GM21717 (cell line): ENCODE data around the gene PSMC2.

Source experiments
- ATAC-seq: cut with Tn5 transposase; IDR thresholded peaks from one replicate; pipeline ENCODE4 v1.9.1; 2021; ENCODE audit warnings: mild to moderate bottlenecking, moderate library complexity; ENCODE audit not compliant: unreplicated experiment

The PSMC2 gene

DNA sequence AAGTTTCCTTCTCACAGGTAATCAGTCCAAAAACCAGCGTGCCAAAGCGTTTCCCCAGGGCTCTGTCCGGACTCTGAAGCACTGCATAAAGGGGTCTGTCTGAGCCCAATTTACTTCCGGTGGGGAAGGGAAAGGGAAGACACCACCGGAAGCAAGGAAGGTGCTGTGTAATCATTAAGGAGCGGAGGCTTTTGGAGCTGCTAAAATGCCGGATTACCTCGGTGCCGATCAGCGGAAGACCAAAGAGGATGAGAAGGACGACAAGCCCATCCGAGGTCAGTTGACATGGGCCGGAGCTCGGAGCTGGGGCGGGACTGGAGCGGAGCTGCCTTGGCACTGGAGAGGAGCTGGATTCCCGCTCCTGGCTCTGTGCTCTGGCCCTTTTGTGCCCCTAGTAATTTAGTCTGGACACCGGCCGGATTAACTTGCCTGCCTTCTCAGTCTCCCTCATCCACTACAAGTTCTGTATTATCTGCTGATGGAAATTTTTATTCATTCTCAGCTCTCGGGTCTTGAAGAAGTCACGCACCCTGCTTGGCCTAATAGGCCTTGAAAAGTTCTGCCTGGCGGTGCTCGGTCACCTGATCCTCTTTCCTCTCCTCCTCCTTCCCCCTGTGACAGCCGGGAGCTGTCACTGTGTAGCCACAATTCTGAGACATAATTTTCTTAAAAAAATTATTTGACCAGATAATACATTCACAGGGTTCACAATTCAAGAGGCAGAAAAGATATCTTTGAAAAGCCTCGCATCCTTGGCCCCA, at the start of gene PSMC2:
TSS of gene PSMC2 (plus strand) at position 137 of the 761 bp plus-strand sequence. CDS start at position 206, 69 bp downstream.
- ATAC-seq: peak; percentile 73

DNA sequence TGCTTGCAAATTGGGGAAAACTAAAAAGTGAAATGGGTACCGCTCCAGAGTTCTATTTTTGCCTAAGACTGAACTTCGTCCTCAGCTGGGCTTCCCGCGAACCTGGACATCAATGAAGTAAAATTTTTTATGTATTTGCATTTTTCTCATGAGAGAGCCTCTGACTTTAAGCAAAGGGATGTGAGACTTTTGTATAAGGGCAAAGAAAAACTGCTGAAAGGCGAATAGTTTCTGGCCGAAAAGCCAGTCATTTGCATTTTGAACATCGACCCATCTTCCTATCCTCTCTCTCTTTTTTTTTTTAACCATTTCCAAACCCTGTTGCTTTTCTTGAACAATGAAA, 49.6 kb upstream of the PSMC2 start:
- peak; percentile 11 for ATAC-seq

DNA sequence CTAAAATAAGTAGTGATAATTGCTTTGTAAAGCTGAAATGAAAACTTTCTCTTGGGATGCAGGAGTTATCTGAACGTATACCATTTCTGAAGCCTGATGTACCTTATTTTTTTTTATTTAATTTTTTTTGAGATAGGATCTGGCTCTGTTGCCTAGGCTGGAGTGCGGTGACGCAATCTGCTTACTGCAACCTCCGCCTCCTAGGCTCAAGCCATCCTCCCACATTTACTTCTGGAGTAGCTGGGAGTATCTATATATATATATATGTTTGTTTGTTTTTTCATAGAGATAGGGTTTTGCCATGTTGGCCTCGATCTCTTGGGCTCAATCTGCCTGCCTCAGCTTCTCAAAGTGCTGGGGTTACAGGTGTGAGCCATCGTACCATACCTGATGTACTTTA, 47.8 kb upstream of the PSMC2 start:
- ATAC-seq: no peak

DNA sequence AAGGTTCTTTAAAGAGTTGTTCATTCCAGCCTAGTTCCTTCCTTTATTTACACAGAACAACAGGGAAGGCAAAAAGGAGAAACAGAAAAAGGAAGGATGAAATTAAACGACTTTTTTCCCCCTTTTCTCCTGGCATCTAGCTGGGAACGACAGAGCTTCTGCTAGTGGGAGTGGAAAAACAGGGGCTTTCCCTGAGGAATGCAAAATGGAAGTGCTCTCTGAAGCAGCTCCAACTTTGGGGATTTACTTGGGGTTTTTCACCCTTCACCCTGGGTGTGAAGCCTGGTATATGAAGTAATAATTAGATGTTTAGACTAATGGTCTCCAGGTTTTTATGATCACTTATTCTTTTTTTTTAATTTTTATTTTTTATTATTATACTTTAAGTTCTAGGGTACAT, 46.0 kb upstream of the PSMC2 start:
- ATAC-seq: no peak

DNA sequence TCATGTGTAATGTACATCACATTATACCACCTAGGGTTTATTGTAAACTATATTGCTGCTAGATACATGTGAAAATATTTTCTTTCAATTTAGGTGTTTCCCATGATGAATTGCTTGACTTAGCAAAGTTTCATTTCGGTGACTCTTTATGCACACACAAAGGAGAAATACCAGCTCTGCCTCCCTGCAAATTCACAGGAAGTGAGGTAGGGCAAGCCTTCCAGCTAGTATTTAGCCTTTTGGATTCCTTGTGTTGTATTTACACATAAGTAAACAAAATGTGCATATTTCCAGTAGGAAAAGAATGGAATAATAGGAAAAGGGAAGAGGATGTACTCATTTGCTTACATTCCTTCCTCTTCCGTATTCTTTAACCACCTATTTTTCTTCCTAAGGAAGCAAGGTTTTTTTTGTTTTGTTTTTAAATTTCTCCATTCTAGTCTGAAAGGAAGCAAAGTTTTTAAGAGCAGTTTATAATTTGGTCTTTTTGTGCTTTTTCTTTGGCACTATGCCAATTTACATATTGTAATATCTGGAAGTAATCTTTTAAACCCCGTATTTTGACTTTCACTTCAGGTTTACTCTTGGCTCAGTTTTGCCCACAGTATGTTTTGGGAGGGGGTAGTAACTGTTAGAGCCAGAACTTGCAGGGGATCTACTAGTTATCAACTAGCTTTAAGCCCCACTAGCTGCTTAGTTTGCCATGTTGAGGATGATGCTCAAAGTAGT, 39.8 kb upstream of the PSMC2 start:
- ATAC-seq: no peak

DNA sequence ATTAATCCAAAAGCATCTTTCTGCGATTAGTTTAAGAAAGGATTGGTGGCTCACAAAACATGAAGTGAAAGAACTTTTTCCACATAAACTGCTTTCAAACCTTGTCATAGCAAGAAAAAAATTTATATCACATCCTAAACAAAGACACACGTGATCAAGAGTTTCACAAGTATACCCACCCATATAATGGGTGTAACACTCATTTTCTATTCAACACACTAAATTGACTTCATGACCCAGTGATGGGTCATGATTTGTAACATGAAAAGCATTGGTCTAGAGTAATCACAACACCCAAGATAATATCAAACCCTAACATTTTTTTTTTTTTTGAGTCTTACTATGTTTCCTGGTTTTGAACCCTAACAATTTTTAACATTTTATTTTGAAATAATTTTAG, 32.6 kb upstream of the PSMC2 start:
- no peak for ATAC-seq

DNA sequence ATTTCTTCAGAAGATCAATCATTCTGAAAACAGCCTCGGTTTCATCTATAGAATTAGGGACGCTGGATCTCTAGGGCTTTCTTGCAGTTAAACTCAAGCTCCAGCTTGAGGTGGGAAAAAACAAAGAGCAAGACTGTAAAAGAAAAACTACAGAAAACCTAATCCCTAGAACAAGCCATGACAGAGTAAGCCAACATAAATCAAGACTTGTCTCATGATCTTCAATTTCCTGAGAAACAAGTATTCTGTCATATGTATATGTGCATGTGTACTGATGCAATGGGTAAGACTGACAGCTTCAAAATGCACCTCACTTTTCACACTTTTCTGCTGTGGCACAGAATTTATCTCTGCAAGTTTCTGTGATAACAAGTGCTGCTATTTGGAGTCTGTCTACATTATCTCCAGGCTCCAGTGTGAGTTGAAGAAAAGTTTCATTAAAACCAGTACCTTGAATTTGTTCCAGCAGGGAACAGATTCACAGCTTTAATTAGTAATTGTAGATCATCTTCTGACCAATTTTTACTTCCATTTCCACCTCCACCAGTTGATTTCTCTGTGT, 31.0 kb upstream of the PSMC2 start:
- ATAC-seq: no peak

DNA sequence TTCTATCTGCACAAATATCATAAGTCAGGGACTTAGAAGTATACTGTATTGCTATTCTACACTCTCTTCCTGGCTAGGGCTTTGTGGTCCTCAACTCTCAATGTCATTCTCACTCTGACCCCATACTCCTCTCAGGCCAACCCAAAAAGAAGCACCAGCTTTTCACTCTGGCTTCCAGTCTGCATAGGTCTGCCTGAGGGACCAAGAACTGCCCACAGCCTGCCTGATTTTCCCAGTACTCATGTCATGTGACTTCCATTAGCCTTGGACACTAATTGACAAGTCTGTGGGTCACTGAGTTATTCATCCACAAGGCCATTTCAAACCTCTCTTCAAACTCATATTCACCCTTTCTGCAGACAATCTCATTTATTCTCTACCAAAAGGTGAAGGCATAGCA, 30.4 kb upstream of the PSMC2 start:
- no peak for ATAC-seq

DNA sequence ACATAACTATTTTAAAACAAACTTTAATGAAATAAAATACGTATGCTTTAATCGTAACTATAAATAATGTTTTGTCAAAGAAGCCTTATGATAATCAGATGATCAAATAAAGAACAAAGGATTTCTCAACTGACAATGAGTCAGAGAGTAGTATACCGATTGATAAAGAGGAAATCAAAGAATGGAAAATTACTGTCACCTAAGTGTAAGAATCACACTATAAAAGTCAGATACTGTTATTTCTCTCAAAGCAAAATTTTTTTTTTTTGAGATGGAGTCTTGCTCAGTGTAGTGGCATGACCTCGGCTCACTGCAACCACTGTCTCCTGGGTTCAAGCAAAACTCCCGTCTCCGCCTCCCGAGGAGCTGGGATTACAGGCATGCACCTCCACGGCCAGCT, 21.7 kb upstream of the PSMC2 start:
- no peak for ATAC-seq

DNA sequence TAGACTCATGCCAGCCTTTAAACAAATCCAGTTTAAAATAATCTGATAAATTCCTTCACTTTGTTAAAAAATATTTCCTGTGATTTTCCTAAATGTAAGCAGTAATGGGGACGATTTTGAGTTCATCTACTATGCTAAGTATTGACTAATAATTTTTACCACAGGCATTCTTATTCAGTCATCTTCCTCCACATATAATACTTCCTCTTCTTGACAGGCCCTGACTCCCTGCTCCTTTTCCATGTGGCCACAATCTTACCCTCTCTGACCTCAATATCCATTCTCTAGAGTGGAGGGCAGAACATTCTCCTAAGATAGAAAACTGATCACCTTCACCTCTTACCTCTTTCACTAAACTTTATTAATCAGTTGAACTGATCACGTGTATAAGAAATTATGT, 10.7 kb upstream of the PSMC2 start:
- ATAC-seq: no peak

DNA sequence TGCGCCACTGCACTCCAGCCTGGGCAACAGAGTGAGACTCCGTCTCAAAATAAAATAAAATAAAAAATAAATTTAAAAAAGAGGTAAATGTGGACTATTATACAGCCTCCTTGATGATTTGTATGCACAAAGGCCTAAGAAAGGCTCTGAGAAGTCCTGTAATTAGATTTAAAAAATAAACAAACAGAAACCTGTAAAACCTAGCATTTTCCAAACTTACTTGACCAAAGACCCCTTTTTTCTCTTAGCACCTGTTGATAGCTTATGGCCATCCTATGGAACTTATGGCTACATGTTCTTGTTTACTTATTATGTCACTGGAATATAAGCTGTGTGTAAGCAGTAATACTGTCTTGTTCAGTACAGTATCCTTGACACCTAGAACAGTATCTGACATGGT, 8.6 kb upstream of the PSMC2 start:
- ATAC-seq: no peak

DNA sequence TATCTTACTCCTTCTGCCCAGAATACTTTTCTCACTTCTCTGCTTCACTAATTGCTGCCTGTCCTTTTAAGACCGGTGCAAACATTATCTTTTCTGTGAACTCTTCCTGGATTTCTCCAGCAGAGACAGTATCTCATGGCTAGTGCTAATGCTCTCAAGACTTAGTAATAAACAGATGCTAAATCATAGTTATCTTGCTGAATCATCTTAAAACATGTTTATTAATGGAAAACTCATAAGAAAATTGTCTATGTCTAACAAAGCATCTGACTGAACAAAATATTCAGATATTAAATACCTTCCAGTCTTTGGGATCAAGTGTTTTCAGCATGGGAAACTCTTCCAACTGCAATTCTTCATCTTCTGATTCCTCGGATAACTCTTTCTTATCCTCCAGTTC, 6.0 kb upstream of the PSMC2 start:
- ATAC-seq: no peak

DNA sequence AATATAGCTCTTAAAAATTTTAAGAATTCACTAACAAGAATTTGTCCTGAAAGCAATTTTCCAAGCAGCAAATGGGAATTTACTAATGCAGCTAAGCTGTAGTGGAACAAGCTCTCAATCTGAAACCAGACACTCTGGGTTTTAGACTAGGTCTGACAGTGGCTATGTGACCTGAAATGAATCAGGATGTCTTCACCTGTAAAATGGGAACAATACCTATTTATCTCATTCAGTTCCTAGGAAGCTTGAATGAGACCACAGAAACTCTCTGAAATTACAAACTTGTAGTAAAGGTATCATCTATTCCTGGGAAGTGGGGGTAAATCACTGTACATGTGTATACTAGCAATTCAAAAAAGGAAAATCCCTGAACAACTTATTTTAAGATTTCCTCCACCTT, 4.1 kb upstream of the PSMC2 start:
- no peak for ATAC-seq

DNA sequence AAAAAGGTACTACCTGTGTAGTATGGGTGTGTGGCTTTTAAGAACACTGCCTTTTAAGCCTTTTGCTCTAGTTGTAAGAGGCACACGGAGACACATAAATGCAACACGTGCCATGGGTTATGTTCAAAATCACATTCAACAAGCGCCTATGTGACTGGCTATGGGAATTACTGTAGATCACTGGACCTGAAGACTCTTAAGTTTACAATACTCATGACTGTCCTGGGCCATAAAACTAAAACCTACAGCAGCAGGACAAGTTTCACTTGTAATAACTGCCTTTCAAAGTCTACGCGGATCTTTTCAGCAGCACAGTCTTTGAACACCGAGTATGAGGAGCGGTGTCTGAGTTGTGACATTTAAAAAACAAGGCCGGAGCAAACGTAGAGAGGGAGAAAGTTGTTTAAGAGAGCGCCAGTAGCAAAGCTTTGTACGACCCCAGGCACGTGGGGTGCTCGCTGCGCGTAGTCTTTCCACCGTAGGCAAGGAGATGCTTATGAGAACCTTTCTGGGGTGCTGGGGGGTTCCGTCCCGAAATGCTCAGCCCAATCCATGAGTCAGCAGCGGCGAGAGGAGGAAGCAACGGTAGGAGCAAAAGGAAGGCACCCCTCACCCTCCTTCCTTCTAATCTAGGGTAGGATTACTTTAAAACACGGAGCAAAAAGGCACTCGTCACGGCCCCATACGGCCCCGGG, 3.5 kb upstream of the PSMC2 start:
- peak; percentile 13 for ATAC-seq

DNA sequence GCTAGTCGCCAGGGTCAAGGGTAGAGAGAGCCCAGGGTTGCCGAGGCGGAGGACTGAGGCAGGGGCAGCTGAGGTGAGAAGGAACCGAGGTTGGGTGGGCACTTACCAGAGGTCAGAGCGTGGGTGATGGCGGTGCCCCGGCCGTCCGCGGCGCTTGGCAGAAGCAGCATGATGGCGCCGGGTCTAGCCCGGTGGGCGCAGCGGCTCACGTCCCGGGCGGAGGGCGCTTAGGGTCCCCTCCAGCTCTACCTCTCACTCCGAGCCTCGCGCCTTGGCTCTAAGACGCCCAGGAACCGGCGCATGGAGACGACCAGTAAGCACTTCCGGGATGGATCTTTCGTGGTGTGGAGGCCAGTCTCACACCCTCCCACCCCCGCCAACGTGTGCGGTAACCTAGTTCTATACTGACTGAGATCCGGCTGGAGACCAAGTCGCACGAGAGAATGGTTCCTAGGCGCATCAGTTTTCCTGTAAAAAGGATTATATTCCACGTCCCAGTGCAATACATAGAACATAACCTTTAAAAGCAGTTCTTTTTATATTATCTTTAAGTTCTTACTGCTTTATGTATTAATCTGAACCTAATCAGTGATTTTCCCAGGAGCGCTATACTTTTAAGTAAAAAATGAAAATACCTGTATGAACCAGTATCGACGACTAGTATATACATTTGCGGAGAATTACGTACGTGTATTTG, 2.8 kb upstream of the PSMC2 start, which contains the start of gene DNAJC2:
TSS of gene DNAJC2 (minus strand) at position 315 of the 697 bp plus-strand sequence. CDS start at position 170, 145 bp downstream.
- peak; percentile 81 for ATAC-seq

DNA sequence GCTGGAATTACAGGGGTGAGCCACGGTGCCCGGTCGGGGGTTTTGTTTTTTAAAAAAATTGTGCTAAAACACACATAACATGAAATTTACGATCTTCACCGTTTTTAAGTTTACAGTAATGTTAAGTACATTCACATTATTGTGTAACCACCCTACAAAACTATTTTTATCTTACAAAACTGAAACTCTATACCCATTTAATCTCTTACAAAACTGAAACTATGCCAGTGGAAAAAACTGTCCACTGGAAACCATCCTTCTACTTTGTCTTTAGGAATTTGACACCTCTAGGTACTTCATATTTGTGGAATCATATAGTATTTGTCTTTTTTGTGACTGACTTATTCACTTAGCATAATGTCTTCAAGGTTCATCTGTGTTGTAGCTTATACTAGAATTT, 1.0 kb upstream of the PSMC2 start:
- no peak for ATAC-seq

DNA sequence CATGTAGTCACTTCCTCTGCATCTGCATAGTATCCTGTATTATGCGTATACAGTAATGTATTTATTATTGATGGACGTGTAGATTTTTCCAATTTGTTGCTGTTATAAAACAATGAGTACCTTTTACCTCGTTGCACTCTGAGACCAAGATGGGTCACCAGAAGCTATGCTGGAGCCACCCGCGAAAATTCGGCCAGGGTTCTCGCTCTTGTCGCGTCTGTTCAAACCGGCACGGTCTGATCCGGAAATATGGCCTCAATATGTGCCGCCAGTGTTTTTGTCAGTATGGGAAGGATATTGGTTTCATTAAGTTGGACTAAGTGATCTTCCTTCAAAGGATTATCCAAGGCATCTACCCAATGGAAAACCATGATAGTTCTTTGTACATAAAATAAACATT, 1.0 kb downstream of the PSMC2 start:
- ATAC-seq: no peak

DNA sequence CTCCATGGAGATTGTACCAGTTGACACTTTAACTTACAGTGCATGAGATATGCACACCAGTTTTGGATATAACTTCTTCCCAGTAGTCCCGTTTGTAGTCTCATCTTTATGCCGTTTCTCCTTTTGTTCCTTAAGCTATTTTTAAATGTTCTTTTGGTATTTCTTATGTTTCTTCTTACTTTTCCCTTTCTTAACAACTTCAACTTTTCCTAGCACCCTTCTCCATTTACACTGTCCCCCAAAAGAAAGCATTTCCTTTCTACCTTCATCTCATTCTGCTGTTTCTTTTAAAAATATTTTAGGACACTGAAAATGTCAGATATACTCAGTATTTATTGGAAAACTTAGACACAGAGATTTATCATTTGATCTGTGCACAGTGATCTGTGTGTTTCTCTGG, 1.5 kb downstream of the PSMC2 start:
- ATAC-seq: no peak

DNA sequence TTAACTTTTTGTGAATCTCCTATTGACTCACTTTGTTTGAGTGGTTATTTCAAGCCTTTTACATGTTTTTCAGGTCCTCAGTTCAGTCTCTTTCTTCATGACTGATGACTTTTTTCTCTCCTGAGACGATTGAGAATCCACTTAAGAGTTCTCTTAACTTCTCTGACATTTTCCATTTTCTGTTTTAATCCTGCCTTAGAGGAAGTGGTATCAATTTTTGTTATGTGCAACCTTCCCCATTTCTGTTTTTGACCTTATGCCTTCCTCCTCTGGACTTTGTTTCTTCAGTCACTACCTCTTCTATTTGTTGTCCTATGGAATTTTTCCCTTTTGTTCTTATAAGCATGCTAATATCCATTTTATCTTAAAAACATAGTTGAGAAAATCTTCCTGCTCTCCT, 2.4 kb downstream of the PSMC2 start:
- ATAC-seq: no peak

DNA sequence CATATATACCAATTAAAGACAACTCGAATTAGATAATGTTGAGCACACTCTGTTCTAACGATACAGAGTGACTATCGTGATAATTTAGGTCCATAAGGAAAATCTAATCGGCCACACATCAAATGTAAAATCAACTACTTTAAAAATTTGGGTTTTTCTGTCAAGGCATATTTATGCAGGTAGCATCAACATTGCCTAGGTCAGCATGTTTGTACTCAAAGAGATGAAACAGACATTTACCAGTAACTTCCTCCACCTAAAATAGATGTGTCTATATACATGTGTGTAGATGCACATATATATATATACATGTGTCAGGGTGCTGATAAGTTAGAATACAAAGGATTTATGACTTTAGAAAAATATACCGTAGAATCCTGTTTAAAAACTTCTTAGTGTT, 22.0 kb downstream of the PSMC2 start:
- no peak for ATAC-seq
